Activated CD8-positive, alpha-beta memory T cell treated with anti-CD3 and anti-CD28 coated beads, Interleukin-2, amount 50 U/mL, for 48 hours (primary cell): ENCODE results near the gene LRTM2.

ENCODE experiments used
- DNase-seq: peaks from one replicate; pipeline ENCODE4 v3.0.0-alpha.2; 2020

Gene LRTM2

GRCh38 chr12:1798641-1799020 lies 21.7 kb upstream of the LRTM2 start:
- peak; percentile 52 for DNase-seq

DNA sequence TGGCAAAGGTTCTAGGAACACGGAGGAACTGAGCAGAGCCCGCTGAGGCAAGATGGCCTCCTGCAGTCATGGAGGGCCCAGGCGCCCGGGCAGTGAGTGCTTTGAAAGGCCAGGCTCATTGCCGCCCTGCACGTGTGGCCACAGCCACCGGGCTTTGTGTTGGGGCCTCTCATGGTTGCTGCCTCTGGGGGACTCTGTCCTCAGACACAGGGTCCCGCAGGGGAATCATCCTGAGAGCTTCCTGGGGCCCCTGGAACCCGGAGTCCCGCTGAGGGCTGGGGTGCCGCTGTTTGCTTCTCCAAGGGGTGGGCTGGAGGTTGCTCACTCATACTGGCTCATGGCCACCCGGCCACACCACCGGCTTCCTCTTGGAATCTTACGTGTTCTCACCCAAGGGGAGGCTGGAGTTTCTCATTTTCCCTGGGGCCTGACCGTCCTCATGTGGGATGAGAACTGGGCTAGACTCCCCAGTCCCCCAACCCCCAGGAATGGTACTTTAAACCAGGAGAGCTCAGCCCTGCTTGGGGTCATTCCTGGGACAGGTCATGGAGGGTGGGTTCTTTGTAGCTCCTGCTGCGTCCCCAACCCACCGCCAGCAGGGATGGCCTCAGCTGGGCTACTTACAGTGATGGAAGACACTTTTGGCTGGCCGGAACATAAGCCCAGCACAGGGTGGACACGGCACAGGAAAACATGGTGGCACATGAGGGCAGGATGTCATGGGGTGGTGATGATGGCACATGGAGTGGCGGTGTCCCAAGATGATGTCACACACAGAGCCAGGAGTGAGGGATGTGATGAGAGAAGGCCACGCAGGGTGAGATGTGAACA lies 21.1 kb upstream of the LRTM2 start:
- DNase-seq = peak; percentile 48

- peak; percentile 47 for DNase-seq
These were observed 20.4 kb upstream of the LRTM2 start for GRCh38 chr12:1799882-1800400.

GRCh38 chr12:1800401-1801302 lies 19.7 kb upstream of the LRTM2 start:
- peak; percentile 48 for DNase-seq

DNA sequence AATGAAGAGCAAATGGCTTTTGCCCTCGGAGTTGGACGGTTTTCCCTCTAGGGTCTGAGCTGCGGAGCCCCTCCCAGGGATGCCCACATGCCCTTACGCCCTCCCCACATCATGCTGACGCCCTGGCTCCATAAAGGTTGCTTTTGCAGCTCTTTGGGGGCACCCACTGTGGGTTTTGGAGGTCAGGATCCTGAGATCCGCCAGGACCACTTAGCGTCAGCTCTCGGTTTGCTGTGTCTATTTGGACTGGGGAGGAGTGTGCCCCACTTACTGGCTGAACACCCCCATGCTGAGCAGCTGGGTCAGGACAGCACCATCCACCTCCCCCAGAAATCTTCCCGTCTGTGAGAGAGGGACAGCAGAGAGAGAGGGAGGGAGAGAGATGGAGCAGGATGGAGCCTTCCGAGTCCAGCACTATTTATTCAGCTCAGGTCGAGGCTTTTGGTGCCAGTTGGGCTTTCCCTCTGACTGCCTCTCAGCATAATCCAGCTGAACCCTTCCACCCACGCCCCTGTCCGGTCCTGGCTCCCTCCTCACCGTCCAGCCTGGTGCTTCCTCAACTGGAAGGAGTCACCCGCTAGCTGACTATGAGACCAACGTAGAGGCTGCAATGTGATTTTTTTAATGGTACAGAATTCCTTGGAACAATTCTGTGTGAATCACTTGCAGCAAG lies 18.9 kb upstream of the LRTM2 start:
- DNase-seq = no peak

DNA sequence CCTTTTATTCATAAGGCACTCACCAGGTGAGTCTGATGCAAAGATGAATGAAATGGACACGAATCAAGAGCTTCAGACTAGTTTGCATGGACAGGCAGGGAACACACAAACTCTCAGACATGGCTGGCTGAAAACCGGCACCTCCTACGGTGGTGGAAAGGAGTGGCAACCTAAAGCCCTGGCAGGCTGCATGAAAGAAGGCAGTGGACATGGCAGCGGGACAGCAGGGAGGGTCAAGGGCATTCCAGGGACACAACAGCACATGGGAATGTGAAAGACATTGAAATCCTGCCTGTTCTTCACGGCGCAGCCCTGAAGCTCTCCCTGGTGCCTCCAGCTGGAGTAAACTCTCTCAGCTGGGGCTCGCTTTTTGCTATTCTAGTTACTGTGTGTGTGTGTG lies 16.6 kb upstream of the LRTM2 start:
- no peak for DNase-seq

DNA sequence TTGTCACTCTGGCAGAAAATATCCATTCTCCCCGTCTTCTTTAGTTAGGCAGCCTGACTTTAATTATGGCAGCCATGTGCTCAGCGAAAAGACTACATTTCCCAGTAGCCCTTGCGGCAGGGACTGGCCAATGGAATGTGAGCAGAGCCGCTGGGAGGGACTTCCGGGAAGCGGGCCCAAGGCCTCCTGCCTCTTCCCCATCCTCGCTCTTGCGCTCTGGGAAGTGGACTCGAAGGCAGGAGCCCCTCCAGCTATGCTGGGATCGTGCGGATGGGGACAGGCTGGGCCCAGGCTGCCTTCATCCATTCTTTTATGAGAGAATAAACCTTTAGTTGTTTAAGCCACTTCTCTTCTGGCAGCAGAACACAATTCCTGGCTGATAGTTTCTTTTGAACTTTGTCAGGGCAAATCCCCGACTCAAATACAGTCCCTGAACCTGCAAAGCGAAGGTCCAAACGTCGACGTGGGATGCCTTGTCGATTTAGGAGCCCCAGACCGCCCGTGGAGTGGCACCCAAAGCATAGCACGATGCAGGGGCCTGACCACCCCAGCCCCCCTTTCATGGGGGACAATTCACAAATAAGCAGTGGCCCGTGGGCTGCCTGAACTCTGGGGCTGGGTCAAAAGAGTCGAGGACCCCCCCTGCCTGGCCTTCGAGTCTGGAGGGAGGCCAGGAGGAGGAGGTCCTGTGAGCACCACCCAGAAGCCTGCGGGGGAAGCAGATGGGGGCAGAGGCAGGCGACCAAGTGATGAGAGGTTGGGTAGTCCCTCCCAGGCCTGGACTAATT lies 15.6 kb upstream of the LRTM2 start:
- peak; percentile 87 for DNase-seq

- no peak for DNase-seq
These were observed 14.8 kb upstream of the LRTM2 start for GRCh38 chr12:1805441-1806081.

DNA sequence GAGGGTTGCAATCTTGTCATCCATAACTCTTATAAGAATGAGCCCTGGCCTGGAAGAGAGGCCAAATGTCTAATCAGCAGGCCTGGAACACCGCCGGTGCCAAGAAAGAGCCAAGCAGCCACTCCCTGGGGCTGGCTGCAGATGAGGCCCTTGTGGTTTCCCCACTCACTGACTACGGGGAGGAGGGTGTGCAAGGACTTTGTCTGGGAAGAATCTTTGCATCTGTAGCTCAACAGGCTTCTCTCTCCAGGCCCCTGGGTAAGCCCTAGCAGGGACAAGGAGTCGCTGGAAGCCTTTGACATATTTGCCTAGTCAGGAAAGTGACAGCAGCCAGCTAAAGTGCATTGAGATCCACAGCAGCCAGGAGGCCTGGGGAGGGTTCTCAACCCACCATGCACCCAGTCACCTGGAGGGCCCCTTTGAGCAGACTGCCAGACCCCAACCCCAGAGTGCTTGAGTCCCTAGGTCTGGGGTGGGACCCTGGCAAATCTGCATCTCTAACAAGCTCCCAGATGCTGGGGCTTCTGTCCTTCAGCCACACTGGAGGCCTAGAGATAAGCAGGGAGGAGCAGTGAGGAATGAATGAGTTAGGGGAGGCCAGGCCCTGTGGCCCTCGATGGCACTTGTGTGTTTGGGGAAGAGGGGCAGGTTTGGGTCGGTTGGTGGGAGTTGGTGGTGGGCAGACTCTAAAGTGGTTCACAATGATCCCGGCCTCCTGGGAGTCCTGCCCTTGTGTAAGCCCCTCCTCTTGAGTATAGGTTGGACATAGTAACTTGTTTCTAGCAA lies 13.9 kb upstream of the LRTM2 start:
- DNase-seq = no peak

- no peak for DNase-seq
These were observed 13.1 kb upstream of the LRTM2 start for GRCh38 chr12:1807087-1807860.

DNA sequence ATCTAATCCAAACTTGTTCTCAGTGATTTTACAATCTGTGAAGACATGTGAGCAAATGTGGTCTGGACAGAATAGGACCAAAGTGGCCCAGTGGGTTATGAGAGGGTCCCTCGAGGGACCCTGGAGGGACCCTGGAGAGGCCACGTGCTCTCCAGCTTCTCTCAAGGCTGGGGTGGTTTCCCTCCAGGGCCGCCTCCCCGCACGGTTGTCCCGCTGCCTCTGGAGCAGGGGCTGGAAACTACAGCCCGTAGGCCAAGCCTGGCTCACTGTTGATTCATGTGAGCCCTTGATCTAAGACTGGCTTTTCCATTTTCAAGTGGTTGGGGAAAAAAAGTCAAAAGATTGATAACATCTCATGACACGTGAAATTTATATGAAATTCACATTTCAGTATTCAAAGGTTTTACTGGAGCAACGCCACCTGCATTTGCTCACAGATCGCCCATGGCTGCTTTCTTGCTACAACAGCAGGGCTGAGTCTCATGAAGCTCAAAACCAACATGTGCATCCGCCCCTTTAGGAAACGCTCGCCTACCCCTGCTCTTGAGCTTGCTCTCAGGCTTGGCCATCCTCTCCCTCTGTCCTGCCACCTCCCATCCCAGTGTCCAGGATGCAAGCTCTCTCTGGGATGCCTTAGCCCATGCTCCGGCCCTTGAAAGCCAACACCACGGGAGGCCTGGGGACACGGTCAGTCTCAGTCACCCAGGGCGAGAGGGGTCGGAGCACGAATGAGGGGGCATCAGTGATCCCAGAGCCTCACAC lies 12.1 kb upstream of the LRTM2 start:
- no peak for DNase-seq

- no peak for DNase-seq
These were observed 11.4 kb upstream of the LRTM2 start for GRCh38 chr12:1808798-1809480.

DNA sequence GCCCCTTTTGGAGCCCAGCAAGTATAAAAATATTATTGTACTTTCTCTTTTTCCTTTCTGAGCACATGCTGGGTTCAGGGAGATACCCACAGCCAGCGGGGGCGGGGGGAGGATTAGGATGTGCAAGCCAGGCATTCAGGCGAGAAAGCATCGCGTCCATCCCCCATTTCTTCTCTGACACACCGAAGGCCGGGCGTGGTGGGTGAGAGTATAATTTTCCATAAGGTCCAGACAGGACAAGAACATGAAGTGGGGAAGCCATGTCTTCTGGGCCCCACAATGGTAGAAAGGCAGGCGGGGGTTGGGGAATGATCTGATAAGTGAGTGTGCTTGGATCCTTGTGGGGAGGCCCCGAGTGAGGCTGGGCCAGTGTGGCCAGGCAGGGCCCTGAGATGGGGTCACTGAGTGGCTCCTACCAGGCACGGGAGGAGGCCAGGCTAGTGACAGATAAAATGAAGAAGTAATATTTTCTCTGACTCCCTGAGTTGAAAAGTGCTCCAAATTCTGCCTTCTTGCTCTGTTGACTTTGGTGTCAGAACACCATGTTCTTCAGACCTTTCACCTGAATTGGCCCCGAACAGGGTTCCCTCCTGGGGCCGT lies 10.7 kb upstream of the LRTM2 start:
- no peak for DNase-seq

DNA sequence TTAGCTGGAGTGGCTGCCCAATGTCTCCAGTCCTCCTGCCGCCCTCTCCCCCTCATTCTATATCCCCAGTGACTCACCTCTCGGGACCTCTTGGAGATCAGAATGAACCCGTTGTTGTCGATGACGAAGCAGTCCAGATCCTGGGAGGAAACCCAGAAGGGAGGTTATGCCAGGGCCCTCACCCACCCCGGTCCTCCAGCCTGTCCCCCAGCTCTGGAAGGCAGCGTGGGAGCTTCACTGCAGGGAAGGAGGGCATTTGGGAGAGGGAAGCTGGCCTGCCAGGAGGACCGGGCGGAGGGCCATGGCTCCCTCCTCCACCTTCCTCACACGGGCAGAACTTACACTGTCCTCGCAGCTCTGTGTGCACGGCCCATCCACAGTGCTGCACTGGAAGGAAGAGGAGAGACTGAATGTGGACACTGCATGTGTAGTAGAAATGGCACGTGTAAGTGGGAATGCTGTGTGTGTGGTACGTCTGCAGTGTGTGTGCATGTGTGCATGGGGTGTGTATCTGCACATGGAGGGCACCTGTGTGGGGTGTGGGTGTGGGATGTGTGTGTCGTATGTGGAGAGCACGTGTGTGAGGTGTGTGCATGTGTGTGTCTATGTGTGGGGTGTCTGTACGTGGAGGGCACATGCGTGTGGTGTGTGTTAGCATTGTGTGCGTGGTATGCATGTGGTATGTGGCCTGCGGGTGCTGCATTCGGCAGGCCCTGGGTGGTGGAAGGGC lies 10.0 kb upstream of the LRTM2 start:
- DNase-seq = no peak

- no peak for DNase-seq
These were observed 9.5 kb upstream of the LRTM2 start for GRCh38 chr12:1810931-1811280.

- no peak for DNase-seq
These were observed 9.0 kb upstream of the LRTM2 start for GRCh38 chr12:1811281-1811947.

- no peak for DNase-seq
These were observed 8.4 kb upstream of the LRTM2 start for GRCh38 chr12:1811948-1812291.
